Mammary epithelial cell (primary cell): ENCODE data around the gene SMARCA2.

Source experiments
- CTCF ChIP-seq, 2 donors: IDR thresholded peaks in 1 of 2; conservative IDR thresholded peaks in 1 of 2; 2 replicates each; pipeline ENCODE4 v1.5.1; 2011 to 2012; ENCODE audit warnings: inconsistent platforms in 2 of 2, low read length in 2 of 2, mild to moderate bottlenecking in 2 of 2, control low read depth in 1 of 2, low read depth in 1 of 2; ENCODE audit not compliant: insufficient read depth in 1 of 2; ENCODE audit errors: extremely low read depth in 1 of 2
- EZH2 ChIP-seq: IDR thresholded peaks from 2 replicates; pipeline ENCODE4 v1.6.1; 2012; ENCODE audit warnings: low read length, inconsistent platforms, borderline replicate concordance

- TF ChIP-seq EZH2 (no peak), CTCF (conservative IDR thresholded peaks at IDR 0.05 in 1 of 2, IDR thresholded peaks at IDR 0.05 in 1 of 2; ENCODE audit: extremely low read depth in 1 of 2, insufficient read depth in 1 of 2, low read depth in 1 of 2, low read length in 2 of 2) (no peak)
These were observed 201.4 kb downstream of the SMARCA2 start for GRCh38 chr9:2216591-2216990.
